ENCODE measurements around the gene PCDH7. TPM values are rescaled to one million over a fixed set of nuclear protein-coding genes. Genes with fewer than 3 reads are reported as not detected.

PCDH7 gene
- total RNA-seq, 4 donors from 2014 or later, result 4.9 to 42.1 (median 7.6) TPM

DNA sequence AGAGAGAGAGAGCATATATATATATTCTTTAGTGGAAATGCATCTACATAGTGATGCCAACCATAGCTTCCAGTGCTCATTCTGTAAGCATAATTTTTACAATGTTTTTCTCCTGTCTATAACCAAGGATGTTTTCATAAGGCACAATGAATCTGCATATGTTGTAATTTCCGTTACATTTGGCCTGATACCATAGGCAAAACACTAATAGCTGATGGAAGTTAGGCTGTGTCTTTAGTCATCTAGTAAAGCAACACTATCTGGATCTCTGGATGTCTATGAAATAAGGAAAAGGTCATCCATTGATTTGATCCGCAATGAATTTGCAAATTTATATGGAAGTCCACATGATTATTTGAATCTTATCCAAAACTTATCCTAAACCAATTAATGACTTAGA, 8.1 kb downstream of the PCDH7 start:
- Histone ChIP-seq H3K36me3 (no peaks in the 10 kb centered on the region), H3K4me1 (no peaks in the 10 kb centered on the region), H3K9me3 (no peaks in the 10 kb centered on the region), H3K4me3 (no peak overlapping the region), H3K27me3 (no peaks in the 10 kb centered on the region), H3K27ac (no peak overlapping the region)
- TF ChIP-seq, protein P1, sequence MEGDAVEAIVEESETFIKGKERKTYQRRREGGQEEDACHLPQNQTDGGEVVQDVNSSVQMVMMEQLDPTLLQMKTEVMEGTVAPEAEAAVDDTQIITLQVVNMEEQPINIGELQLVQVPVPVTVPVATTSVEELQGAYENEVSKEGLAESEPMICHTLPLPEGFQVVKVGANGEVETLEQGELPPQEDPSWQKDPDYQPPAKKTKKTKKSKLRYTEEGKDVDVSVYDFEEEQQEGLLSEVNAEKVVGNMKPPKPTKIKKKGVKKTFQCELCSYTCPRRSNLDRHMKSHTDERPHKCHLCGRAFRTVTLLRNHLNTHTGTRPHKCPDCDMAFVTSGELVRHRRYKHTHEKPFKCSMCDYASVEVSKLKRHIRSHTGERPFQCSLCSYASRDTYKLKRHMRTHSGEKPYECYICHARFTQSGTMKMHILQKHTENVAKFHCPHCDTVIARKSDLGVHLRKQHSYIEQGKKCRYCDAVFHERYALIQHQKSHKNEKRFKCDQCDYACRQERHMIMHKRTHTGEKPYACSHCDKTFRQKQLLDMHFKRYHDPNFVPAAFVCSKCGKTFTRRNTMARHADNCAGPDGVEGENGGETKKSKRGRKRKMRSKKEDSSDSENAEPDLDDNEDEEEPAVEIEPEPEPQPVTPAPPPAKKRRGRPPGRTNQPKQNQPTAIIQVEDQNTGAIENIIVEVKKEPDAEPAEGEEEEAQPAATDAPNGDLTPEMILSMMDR (IDR thresholded peaks at IDR 0.05), result no peak
- no peak for TF ChIP-seq POLR2A (IDR thresholded peaks at IDR 0.05)
- no peak for DNase-seq

DNA sequence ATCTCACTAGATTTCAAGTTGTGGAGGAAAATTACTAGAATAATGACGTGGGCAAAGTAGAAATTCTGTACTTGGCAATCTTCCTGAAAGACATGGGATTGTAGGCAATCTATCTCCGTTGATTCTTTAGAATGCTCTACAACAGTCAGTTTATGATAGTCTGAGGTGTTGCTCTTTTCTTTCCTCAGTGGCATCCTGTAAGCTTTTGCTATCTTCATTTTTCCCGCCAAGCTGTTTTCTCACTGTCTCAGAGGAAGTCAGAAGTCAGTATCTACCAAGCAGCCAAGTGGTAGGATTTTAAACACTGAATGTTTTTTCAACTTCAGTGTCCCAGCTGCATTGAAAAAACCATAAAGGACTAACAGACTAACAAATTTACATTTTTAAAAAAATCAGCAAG, 23.7 kb downstream of the PCDH7 start:
- Histone ChIP-seq H3K9me3 (no peaks in the 10 kb centered on the region), H3K36me3 (no peaks in the 10 kb centered on the region), H3K4me3 (no peak overlapping the region), H3K27me3 (no peaks in the 10 kb centered on the region), H3K27ac (no peak overlapping the region), H3K4me1 (no peaks in the 10 kb centered on the region)
- no peak for TF ChIP-seq POLR2A (IDR thresholded peaks at IDR 0.05)
- TF ChIP-seq, protein P1 (IDR thresholded peaks at IDR 0.05), result no peak
- DNase-seq, result no peak

DNA sequence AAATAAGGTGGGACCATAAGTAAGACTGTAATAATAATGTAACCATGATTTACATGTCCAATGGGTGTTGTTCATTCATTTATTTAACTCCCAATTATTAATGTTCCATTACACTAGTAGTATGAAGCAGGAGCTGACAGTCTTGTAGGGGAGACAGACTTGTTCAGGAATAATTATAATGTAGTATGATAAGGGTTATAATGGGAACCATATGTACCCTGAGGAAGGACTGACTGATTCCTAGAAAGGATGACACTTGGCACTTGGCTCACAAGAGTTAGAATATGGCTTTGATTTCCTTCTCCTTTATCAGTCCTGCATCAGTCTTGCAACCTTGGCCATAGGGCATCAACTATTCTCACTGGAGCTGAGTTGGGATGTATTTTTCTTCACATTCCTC, 24.2 kb downstream of the PCDH7 start:
- Histone ChIP-seq H3K27me3 (no peaks in the 10 kb centered on the region), H3K4me3 (no peak overlapping the region), H3K36me3 (no peaks in the 10 kb centered on the region), H3K9me3 (no peaks in the 10 kb centered on the region), H3K4me1 (no peaks in the 10 kb centered on the region), H3K27ac (no peak overlapping the region)
- TF ChIP-seq, protein P1 (IDR thresholded peaks at IDR 0.05), result no peak
- TF ChIP-seq POLR2A (IDR thresholded peaks at IDR 0.05), result no peak
- DNase-seq, result no peak

DNA sequence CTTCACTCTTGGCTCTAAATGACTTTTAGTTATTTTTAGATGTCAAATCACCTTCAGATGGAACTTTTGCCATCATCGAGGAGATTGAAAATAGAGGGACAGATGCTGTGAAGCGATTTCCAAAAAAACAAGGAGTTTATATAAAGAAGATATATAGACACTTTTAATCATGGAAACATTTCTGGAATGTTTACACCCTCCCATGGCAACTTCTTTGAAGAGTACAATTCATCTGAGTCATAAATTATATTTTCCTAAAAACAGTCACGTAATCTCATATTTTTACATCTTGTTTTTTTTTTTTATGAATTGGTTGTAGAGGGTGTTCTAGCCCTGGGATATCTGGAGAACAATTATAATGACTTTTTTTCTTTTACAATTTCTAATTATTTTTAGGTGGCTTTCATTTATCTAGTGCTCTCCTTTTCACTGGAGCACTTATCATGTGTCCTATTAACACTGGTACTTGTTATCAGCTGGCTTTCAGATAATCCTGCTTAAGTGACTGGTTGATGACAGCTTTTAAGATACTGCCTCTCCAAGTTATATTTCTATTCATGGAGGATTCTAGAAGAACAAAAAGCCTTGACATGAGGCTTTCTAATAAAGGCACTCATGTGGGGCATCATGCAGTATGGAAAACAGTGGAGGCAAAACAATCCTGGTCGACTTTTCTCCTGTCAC, 24.9 kb downstream of the PCDH7 start:
- TF ChIP-seq, protein P1 (IDR thresholded peaks at IDR 0.05), result no peak
- no peak for TF ChIP-seq POLR2A (IDR thresholded peaks at IDR 0.05)
- Histone ChIP-seq H3K27ac (no peak overlapping the region), H3K4me3 (no peak overlapping the region), H3K4me1 (no peaks in the 10 kb centered on the region), H3K27me3 (no peaks in the 10 kb centered on the region), H3K36me3 (no peaks in the 10 kb centered on the region), H3K9me3 (no peaks in the 10 kb centered on the region)
- no peak for DNase-seq

DNA sequence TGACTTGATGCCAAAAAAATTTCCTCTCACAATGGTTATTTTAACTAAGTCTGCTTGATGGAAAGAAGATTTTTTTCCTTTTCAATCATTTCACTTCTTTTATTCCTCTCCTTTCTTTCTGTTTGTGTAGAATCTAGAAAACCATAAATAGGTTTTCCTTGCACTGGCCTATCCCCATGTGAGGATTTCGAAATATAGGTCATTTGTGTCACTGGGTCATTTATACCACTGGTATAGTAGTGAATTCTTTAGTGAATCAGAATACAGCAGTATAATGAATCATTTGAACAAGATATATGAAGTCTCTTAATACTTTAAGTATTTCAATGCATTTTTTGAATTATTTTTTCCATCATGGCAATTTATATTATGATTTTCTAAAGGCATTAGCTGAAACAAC, 26.6 kb downstream of the PCDH7 start:
- TF ChIP-seq POLR2A (IDR thresholded peaks at IDR 0.05), result no peak
- TF ChIP-seq, protein P1 (IDR thresholded peaks at IDR 0.05), result no peak
- H3K9me3 ChIP-seq, result no peaks in the 10 kb centered on the region
- no peak overlapping the region for H3K27ac ChIP-seq
- no peaks in the 10 kb centered on the region for H3K36me3 ChIP-seq
- no peaks in the 10 kb centered on the region for H3K4me1 ChIP-seq
- no peak for DNase-seq
- H3K4me3 ChIP-seq, result no peak overlapping the region
- no peaks in the 10 kb centered on the region for H3K27me3 ChIP-seq

DNA sequence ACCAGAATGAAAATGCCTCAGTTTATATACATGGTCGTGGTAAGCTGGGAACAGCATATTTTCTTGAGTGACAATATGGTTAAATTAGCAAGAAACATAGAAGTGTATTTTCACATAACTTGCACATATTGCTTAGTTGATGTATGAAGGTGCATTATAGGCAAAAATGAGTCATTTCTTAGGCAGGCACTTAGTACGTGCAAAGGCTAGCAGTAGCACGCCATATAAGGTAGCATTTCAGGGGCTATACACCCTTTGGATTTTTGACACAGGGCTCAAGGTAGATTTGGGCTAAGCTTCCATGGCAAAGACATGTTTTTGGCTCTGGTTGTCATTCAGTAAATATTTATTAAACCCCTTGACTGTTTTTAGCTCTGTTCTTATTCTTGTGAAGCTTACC, 33.1 kb downstream of the PCDH7 start:
- Histone ChIP-seq H3K27me3 (no peaks in the 10 kb centered on the region), H3K4me1 (no peaks in the 10 kb centered on the region), H3K4me3 (no peak overlapping the region), H3K27ac (peak overlapping the region in 1 of 4 donors; percentile 5), H3K36me3 (no peaks in the 10 kb centered on the region), H3K9me3 (no peaks in the 10 kb centered on the region)
- DNase-seq, result no peak
- no peak for TF ChIP-seq POLR2A (IDR thresholded peaks at IDR 0.05)
- TF ChIP-seq, protein P1 (IDR thresholded peaks at IDR 0.05), result no peak
